Fibroblast of the conjunctiva (primary cell): ENCODE results near the gene RERG.

Experiments used
- DNase-seq: peaks from one replicate; pipeline ENCODE4 v3.0.0-alpha.2; 2010; ENCODE audit warnings: low read depth

The RERG gene

DNA sequence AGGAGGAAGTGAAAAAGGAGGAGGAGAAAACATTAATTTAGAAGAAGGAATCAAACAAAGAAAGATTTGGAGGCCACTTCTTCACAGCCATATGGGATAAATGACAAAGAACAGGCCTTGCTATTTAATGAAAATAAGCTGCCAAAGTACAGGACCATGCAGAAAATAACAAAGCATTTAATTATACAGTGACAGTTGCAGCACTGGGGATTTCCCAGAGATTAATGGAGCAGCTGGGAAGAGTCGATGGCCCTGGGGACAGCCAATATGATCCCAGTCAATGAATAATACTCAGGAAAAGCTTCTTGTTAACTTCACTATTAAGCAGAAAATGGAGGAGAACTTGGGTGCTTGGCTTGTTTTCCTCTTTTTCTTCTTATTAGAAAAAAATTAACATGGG, 34.6 kb downstream of the RERG start:
- DNase-seq = no peak

DNA sequence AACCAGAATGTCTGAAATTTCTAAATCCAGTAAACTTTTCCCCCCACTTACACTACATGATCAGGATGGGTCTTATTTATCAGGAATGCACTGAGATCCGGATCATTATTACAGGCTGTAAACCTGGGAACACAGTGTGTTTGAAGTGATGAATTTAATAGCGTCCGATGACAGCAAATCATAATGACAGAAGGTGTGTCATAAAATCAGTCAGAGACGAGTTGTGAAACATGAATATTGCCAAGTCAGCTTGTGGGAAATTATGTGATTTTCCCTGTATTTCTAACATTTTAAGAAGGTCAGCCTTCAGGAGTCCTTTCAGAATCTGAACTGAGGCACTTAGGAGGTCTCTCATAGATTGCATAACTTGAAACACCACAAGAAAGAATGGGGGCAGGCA, 36.7 kb downstream of the RERG start:
- no peak for DNase-seq

DNA sequence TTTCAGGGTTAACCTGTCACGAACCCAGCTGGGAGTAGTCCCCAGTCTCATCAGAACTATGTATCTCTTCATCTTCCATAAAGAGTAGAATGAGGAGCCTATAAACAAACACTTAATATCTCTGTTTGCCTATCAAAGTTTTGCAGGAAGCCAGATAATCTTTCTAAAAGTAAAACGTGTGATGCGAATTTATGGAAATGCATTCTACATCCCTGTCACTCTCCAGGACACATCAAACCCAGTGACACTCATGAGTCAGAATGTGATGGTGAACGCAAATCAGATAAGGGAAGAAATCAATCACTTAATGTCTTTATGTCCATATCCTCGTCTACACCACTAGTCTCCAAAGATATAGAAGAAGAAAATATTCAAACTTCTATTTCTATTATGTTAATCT, 37.4 kb downstream of the RERG start:
- no peak for DNase-seq

DNA sequence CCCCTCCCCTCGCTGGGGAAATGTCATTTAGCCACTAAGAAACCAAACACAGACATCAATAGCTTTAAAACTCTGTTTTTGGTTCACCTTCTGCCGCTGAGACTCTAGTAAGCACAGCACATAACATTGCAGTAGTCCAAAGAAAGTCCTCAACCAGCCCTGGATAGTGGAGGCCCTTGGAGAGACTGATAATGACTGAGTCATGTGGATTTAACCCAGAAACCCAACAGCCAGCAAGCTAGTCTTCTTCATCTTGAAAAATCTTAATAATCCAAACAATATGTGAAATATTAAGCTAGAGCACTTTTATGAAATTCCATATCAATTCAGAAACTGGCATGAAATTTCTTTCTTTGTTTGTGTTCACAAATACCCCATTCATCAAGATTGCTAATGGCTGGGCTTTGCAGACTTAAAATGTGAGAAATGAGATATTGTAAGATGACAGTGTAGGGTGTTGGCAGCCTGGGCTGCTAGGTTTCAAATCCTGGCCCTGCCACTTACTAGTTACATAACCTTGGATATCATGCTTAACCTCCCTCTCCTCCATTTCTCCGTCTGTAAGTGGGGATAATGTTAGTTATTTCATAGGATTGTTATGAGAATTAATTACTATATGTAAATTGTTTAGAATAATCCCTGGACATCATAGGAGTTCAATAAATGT, 40.1 kb downstream of the RERG start:
- DNase-seq = no peak

DNA sequence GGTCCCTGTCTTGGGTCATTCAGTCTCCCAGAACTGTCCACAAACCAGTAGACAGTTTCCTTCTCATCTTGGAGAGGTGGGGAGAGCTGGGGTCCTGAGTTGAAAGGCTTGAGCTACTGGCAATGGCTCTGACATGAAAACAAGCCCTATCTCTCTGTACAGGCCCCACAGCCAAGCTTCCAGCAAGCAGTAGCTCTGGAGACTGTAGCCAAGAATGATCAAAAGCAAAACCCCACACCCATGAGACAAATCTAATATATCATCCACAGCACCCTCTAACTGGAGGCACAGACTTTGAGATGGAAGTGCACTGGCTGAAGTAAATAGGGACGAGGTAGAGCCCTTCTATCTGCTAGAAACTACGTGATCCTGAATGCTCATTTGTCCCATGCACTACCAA, 40.9 kb downstream of the RERG start:
- DNase-seq = no peak

DNA sequence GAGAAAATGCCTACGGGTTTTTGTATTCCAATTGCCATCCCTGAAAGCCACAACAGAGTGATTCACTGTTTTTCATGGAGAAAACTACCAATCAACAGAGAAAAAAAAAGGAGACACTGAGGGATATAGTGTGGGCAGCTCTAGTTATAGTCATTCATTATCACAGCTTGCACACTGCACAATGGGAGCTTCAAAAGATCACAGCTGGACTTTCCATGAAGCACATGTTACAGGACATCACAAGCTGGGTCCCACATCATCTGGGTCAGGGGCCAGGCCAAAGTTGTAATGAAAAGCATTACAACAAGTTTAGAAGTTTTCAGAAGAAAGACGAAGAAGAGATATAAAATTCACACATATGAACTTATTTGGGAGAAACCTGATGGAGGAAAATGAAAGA, 41.5 kb downstream of the RERG start:
- no peak for DNase-seq

DNA sequence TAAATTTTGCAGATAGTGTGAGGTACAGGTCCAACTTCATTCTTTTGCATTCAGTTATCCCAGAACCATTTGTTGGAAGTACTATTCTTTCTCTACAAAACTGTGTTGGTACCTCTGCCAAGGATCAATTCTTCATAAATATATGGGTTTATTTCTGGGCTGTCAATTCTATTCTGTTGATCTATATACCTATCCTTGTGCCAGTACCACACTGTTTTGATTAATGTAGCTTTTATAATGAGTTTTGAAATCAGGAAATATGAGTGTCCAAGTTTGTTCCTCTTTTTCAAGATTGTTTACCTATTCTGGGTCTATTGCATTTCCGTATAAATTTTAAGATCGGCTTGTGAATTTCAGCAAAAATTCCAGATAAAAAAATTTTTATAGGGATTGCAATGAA, 48.1 kb downstream of the RERG start:
- DNase-seq = no peak

DNA sequence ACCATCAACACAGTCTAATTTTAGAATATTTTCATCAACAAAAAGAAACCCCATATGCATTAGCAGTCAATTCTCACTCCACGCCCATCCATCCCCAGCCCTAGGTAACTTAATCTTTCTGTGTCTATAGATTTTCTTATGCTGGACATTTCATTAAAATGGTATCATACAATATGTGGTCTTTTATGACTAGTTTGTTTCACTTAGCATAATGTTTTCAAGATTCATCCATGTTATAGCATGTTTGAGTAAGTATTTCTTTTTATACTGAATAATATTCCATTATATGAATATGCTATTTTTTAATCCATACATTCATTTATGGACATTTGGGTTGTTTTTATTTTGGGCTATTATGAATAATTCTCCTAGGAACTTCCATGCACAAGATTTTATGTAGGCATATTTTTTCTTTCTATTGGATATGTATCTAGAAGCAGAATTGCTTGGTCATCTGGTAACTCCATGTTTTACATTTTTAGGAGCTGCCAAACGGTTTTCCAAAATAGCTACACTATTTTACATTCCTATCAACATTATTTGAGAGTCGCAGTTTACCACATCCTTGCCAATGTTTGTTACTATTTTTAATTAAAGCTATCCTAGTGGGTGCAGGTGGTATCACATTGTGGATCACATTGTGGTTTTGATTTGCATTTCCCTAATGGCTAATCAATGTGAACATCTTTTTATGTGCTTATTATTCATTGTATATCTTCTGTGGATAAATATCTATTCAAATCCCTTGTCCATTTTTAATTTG, 49.0 kb downstream of the RERG start:
- no peak for DNase-seq

DNA sequence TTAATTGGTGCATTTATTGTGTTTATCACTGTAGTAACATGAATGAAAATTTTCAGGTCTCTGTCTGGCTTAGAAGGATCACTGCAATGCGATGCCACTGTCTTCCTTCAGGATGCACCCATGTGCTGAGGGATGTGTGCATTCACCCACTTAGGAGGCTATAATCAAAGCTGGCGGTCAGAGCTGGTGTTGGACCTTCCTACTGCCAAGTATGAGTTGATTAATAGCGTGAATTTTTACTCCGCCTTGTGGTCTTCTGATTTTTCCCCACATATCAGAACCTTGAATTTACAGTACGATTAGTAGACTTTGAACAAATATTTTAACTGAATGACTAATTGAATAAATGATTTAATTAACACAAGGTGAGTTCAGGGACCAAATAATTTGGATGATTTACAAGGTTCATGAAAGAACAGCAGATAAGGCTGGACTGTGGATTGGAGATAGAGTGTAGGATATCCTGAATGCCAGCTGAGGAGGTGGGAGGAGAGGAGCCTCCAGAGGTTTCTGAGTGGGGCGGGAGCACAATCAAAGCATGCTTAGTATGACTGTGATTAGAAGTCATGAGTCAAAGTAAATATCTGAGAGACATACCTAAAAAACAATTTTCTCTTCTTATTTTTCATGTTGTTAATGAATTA, 50.1 kb downstream of the RERG start:
- DNase-seq = no peak

DNA sequence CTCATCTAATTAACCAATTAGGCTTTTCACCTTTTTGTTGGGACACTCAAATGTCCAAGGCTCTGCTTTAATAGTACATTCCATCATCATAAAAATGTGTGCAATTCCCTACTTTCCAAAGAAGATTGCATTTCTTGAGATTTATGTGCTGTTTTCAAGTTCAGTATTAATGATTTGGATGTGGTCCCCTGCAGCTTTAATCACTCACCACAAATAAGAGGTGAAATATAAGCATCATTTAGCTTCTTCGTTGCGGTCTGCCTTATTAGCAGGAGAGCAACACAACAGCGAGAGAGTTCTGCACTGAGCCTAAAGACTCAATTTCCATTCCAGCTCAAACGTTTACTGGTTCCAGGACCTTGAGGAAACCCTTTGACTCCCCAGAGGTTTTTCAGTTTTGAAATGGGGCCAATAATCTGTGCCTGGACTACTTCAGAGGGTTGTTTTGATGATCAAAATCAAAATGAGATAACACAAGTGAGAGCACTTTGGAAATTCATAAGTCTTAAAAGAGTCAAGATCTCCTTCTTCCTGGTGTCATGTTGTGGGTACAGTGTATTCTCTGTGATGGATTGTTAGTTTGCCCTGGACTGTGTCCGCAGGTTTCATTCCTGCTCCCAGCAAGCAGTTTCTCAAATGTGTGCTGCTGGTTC, 53.1 kb downstream of the RERG start:
- no peak for DNase-seq

DNA sequence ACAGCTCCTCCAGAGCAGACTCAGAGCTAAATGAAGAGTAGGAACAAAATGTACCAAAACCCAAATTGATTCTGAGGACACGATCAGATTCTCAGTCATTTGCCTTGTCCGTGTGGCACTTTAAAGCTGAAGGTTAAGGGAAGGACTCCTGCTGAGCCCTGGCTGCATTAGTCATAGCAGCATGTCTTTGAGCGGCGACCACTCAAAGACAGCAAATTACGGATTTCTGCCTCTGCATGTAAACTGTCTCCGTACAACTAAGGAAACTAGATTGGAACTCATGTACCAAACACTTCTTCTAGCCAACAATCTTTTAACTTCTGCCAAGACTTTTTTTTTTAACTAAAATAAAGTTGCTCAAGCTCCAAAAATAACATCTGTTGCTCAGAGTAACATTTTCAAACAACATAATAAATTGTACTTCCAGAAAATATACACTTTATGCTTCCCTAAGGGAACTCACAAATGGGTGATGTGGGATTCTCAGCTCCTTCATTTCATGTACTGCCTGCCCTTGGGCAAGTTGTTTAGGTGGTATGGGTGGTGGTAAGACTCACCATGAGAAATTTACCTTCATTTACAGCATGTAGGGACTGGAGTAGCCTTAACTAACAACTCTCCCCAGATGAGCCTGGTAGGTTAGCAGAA, 56.1 kb downstream of the RERG start:
- peak; percentile 45 for DNase-seq

DNA sequence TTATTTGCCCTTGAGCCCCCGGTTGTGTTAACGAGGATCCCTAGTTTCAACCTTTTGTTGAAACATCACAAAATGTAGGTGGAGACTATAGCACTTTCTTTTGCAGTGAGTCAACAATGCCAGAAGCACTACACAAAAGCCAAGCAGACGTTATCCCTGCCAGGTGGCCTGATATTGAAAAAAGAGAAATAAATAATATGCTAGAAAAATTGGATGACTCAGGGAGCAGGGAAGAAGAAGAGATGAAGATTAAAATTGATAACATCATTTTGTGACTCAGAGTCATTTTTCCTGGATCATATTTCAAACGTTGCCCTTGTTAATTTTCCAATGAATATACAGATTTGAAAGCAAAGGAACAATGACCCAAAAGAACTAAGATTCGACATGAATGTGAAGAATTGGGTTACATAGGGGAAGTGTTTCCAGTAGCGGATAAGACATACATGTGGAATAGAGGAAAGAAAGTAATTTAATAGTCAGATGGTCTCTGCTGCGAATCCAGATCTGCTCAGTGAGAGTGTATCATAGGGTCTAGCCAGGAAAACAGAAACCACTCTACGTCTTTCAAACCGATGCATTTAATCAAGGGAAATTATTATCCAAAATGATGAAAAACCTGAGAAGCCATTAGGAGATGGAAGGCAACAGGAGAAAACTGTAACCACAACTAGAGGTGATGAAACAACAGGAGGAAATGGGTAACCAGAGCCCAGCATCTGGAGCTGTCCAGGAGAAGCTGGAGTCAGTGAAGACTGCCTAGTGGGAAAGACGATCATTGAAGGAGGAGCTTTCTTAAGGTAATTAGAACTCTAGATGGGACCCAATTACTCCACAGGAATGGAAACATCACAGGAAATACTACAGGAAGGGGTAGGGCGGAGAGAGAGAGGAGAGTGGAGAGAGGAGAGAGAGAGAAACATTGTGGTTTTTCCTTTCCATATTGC, 57.9 kb downstream of the RERG start:
- DNase-seq = peak; percentile 29

DNA sequence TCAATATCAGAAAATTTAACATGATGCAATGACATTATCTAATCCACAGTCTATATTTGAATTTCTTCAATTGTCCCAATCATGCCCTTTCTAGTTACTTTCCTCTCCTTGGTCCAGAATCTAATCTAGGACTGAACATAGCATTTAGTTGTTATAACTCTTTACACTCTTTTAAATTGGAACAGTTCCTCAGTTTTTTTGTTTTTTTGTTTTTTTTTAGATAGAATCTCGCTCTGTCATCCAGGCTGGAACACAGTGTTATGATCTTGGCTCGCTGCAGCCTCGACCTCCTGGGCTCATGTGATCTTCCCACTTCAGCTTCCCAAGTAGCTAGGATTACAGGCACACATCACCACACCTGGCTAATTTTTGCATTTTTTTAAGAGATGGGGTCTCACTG, 63.1 kb downstream of the RERG start:
- no peak for DNase-seq

DNA sequence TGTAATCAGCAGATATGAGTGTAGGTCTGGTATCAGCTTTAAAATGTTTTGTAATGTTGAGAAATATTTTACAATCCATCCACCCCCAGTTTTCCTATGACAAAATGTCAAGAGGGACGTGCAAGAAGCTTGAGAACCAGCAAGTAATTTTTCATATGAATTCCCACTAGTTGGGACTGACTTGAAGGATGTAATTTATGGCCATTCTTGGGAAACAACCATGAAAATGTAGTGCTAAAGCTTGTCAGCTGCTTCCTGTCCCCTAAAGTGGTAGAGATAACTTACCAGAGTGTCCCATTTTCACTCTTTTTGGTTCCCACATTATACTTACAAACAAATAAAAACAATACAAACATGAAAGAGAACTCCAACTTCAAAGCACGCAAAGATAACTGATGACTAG, 63.9 kb downstream of the RERG start:
- DNase-seq = no peak

DNA sequence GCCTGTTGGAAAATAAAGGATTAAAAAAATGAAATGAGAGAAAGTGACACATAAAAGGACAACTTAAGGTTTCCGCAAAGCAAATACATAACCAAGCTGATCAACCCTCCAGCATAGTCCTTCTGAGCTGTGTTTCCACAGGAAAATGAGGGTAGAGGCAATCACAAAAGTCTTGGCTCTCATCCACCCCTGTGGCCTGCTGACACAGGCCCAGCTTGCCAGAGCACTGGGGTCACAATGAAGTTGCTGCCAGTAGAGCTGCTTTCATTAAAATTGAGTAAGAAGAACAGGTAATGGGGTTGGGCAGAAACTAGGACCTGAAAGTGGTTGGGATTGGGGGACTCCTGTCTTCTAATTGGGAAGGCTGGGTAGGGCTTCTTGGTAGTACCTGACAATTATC, 65.9 kb downstream of the RERG start:
- DNase-seq = no peak

DNA sequence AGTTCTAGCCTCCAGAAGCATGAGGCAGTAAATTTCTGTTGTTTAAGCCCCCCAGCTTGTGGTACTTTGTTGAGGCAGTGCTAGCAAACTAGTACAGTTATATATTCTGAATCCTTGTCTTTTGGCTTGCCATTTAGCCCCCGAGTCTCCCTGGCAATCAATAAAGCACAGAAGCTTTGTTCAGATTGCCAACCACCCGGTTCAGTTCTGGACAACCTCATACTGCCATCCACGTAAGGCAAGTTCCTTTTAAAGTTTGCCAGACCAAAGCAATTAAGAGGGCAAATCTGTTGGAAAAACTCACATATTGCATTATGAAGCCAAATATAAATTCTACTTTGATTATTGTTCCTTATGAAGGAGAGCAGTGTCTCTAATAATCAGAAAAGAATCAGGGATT, 67.1 kb downstream of the RERG start:
- no peak for DNase-seq

DNA sequence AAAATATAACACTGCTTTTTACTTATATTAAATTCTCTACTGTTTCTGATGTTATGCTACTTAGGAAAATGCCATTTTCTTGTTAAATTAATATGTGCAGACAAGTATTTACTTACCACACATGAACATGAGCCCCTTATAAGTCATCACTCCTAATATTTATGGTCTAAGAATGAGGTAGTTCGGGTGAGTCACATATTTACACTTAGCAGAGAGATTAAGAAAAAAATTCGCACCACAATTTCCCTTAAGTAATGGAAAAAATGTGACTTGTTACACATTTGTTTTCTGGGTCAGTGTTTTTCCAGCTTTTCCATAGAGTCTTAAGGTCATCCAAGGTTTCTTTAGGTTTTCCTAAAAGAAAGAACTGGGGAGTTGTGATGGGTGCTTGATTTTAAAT, 68.3 kb downstream of the RERG start:
- peak; percentile 52 for DNase-seq

DNA sequence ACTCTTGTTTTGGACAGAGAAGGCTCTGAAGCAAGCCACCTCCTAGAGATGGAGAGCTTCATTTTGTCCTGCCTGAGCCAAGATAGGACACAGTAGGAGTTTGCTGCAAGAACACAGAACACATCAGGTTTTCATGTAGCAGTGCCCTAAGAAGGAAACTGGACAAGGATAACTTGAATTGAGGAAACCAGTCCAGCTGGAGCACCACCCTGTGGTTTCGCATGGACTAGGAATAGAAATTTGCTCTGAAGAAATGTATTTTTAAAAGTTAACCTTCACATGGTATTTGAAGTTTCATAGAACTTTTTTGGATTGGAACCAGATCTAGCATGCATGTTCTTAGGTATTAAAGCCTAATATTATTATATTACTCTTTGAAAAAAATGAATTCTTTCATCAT, 68.8 kb downstream of the RERG start:
- peak; percentile 33 for DNase-seq

DNA sequence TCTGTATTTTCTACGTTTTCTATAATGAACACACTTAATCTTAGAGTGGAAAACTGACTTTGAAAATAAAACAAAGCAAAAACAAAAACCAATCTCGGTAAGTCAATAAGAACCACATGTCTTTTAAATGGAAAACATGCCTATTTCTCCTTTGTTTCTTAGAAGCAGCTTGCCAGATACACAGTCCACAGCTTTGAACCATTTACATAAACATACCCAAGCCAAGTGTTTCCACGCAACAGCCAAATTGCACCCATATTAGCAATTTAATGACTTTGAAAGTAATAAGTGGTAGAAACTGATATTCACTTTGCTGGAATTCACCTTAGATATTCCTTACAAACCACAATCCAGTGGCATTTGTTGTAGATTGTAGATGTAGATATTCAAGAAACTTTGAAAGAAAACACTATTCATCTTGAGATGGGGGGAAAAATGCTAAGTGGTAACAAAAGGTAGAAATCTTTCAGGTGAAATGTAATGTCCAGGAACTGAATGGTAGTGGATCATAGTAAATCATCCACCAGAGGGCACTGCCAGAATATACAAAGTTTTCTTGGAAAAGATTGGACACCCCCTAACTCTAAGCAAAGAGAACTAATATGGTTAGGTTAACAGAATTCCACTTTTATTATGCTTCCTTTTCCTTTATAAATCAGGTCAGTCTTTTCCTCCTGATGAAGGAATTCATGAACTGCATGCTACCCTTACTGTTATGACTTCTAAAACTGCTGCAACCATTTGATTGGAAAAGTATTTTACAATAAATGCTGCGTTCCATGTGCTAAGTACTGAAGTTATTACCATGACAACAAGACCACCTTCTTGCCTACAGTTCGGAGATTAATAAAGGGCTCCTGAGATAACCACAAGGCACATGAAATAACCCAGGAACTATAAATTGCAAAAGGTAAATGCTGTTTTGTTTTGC, 69.8 kb downstream of the RERG start:
- peak; percentile 35 for DNase-seq

DNA sequence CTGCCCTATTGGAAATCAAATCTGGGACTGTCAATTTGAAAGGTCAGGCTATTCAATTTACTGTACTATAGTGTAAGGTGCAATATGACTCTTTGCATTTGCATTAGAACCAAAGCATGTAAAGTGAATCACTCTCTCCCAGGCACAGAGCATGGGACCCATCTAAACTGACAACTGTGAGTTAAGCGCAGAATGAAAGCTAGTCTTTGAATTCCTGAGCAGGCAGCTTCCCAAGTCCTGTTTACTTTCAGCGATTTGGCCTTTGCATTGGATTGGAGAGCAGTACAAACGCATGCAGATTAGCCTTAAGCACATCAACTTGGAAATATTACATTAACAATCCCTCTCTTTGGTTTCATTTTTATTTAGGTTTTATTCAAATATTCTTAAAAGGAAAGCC, 74.6 kb downstream of the RERG start:
- no peak for DNase-seq
